Measurements from ENCODE around the gene KCTD7.
A peak's percentile ranks its signal among the peaks of the same experiment; 100 is the strongest.
"Not testable (repeated sequence)": the region's sequence is repeated elsewhere in the genome, so short reads cannot be mapped to it uniquely, and the experiment has no call there.

Gene KCTD7

DNA sequence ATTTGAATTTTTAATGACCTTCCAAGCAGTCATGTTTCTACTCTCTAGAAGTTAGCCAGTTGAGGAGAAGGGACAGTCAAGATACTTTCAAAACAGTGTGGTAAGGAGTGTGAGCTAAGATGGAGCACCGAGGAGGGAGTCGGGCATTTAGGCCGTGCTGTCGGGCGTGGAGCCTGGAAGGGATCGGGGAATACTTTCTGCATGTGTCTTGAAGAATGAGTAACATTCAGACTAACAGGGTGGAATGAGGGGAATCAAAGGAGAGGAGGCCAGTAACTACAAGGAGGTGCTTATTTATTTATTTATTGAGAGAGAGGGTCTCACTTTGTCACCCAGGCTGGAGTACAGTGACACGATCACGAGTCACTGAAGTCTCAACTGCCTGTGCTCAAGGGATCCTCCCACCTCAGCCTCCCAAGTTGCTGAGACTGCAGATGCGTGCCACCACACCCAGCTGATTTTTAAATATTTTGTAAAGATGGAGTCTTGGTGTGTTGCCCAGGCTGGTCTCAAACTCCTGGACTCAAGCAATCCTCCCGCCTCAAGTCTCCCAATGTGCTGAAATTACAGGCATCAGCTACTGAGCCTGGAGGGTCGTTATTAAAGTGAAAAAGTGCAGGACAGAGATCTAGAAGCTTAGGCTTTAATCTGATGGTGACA lies 27.3 kb downstream of the KCTD7 start:
- not testable (repeated sequence) for H3K9me3 Mint-ChIP-seq (ENCODE audit: low read depth); H3K27ac Mint-ChIP-seq; H3K36me3 Mint-ChIP-seq; H3K27me3 Mint-ChIP-seq
- H3K4me1 Mint-ChIP-seq (ENCODE audit: low read depth) = peaks cover 26% of the 10 kb centered on the region
- peak overlapping the region; percentile 97 for H3K4me3 Mint-ChIP-seq

DNA sequence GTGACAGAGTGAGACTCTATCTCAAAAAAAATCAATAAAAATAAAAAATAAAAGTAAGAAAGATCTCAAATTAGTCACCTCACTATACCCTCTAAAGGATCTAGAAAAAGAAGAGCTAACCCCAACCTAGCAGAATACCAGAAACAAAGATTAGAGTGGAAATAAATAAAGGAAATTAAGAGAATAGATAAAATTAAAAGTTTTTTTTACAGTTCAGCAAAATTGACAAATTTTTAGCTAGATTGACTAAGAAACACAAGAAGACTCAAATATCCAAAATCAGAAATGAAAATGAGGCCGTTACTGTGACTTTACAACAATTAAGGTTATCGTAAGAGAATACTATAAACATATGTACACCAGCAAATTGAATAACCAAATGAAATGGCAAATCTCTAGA lies 29.1 kb downstream of the KCTD7 start:
- no peak overlapping the region for H3K27ac Mint-ChIP-seq
- H3K9me3 Mint-ChIP-seq (ENCODE audit: low read depth) = no peaks in the 10 kb centered on the region
- H3K36me3 Mint-ChIP-seq = no peaks in the 10 kb centered on the region
- H3K4me3 Mint-ChIP-seq = no peak overlapping the region
- H3K4me1 Mint-ChIP-seq (ENCODE audit: low read depth) = peaks cover 20% of the 10 kb centered on the region
- H3K27me3 Mint-ChIP-seq = no peaks in the 10 kb centered on the region

DNA sequence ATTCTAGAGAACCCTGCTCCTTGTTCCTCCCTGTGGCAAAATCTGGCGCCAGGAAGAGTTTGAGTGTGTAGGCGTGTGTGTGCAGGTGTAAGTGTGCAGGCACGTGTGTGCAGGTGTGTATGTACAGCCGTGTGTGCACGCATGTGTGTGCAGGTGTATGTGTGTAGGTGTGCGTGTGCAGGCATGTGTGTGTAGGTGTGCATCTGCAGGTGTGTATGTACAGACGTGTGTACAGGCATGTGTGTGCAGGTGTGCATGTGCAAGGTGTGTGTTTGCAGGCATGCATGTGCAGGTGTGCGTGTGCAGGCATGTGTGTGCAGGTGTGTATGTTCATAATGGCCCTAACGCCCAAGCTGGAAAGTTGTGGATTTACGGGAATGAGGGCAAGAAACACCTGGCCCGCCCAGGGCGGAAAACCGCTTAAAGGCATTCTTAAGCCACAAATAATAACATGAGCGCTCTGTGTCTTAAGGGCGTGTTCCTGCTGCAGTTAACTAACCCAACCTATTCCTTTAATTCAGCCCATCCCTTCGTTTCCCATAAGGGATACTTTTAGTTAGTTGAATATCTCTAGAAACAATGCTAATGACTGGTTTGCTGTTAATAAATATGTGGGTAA lies 34.1 kb downstream of the KCTD7 start:
- H3K36me3 Mint-ChIP-seq = no peaks in the 10 kb centered on the region
- H3K9me3 Mint-ChIP-seq (ENCODE audit: low read depth) = no peaks in the 10 kb centered on the region
- H3K4me3 Mint-ChIP-seq = no peak overlapping the region
- H3K27me3 Mint-ChIP-seq = no peaks in the 10 kb centered on the region
- H3K4me1 Mint-ChIP-seq (ENCODE audit: low read depth) = peaks cover 1% of the 10 kb centered on the region
- H3K27ac Mint-ChIP-seq = no peak overlapping the region

DNA sequence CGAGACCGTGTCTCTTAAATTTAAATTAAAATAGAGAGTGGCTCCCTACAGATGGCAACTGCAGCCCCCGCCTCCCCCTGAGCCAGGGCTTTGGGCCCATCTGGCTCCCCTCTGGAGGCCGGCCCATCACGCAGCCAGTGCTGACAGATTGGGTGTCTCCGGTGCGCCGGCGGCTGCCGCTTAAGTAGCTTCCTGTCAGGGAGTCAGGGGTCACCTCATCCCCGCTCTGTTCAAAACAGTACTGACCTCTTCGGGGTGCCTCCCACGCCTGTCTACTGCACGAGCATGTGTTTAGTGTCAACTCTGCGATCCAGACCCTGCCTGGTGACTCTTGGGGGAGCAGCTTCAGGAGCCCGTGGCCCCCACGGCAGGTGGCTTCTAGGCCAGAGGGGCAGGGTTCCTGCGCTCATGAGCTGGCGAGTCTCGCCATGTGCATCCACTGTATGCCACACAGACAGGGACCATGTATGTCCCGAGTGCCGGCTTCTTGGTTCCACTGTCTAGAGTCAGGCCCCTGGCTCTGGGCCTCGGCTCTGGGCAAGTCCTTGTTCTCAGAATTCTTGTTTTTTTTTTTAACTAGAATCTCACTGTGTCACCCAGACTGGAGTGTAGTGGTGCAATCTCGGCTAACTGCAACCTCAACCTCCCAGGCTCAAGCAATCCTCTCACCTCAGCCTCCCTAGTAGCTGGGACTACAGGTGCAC lies 36.1 kb downstream of the KCTD7 start:
- H3K4me3 Mint-ChIP-seq = no peak overlapping the region
- H3K27ac Mint-ChIP-seq = no peak overlapping the region
- H3K4me1 Mint-ChIP-seq (ENCODE audit: low read depth) = peaks cover 1% of the 10 kb centered on the region

DNA sequence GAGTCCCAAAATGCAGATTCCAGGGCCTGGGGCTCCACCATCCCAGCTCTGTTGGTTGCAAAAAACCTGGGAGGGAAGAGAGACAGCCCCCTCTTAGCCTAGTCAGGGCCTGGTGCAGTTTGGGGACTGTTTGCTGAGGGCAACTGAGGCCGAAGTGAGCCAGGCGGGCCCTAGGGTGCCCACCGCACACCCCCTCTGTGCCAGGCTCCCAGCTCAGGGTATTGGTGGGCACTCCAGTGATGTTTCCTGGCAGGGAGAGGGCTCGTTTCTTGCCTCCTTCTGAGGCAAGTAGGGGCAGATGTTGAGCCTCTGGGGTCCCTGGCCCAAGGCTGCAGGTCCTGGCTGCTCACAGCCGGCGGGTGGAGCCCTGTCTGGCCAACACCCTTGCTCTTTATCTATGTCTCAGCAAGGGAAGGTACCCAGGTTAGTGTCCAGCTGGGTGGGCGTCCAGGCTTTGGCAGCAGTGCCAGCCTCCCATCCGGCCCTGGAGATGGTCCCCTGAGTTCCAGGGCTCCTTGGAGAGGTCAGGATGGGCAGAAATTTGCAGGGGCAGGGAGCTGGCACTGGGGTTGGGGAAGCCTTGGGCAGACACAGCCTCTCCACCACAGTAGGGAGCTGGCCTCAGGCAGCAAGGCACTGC lies 37.8 kb downstream of the KCTD7 start:
- peaks cover 1% of the 10 kb centered on the region for H3K4me1 Mint-ChIP-seq (ENCODE audit: low read depth)
- H3K36me3 Mint-ChIP-seq = no peaks in the 10 kb centered on the region
- H3K4me3 Mint-ChIP-seq = no peak overlapping the region
- no peaks in the 10 kb centered on the region for H3K27me3 Mint-ChIP-seq
- H3K27ac Mint-ChIP-seq = no peak overlapping the region
- no peaks in the 10 kb centered on the region for H3K9me3 Mint-ChIP-seq (ENCODE audit: low read depth)

More for the DNA sequence above, 36.1 kb downstream of the KCTD7 start:
- H3K9me3 Mint-ChIP-seq (ENCODE audit: low read depth) = no peaks in the 10 kb centered on the region
- H3K36me3 Mint-ChIP-seq = no peaks in the 10 kb centered on the region
- no peaks in the 10 kb centered on the region for H3K27me3 Mint-ChIP-seq

DNA sequence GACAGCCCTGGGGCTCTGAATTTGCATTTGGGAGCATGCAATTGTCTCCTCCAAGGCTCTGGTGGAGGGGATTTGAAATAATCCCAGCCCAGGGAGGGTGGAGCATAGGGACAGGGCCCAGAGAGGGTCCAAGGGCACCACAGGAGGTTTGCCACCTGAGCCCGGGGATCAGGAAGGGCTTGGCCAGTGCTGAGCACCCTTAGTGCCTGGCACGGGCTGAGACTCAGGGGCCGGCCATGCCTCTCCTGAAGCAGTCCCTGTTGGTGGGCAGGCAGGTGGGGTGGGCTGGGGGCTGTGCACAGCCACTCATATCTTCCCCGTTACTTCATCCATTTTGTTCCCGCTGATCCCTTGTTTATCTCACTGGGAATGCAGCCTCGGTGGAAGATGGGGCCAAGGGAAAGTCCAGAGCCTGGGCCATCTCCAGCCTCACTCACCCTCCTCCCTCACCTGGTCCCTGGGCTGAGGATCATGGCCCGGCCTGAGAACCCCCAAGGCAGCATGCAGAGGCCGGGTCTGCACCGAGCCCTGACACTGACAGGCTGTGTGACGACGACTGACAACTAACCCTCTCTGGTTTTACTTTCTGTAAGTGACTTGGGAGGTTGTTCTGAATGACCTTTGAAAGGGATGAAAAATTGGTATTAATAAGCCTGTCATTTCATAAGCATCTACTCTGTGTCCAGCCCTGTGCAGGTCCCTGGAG lies 38.5 kb downstream of the KCTD7 start:
- H3K27ac Mint-ChIP-seq = no peak overlapping the region

DNA sequence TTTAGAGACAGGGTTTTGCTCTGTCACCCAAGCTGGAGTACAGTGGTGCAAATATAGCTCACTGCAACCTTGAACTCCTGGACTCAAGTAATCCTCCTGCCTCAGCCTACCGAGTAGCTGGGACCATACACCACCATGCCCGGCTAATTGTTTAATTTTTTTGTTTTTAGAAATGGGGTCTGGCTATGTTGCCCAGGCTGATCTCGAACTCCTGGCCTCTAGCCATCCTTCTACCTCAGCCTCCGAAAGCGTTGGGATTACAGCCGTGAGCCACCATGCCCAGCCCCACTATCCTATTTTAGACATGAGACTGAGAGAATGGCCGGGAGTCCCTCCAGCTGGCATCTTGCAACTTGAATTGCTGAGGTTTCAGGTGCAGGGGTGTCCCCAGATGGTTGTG lies 39.4 kb downstream of the KCTD7 start:
- no peak overlapping the region for H3K27ac Mint-ChIP-seq
- H3K4me3 Mint-ChIP-seq = no peak overlapping the region
- peaks cover 2% of the 10 kb centered on the region for H3K4me1 Mint-ChIP-seq (ENCODE audit: low read depth)
- H3K27me3 Mint-ChIP-seq = no peaks in the 10 kb centered on the region
- no peaks in the 10 kb centered on the region for H3K9me3 Mint-ChIP-seq (ENCODE audit: low read depth)
- H3K36me3 Mint-ChIP-seq = no peaks in the 10 kb centered on the region

More for the DNA sequence above, 38.5 kb downstream of the KCTD7 start:
- Mint-ChIP-seq H3K4me1 (ENCODE audit: low read depth) (peaks cover 1% of the 10 kb centered on the region), H3K4me3 (no peak overlapping the region), H3K36me3 (no peaks in the 10 kb centered on the region), H3K27me3 (no peaks in the 10 kb centered on the region), H3K9me3 (ENCODE audit: low read depth) (no peaks in the 10 kb centered on the region)

DNA sequence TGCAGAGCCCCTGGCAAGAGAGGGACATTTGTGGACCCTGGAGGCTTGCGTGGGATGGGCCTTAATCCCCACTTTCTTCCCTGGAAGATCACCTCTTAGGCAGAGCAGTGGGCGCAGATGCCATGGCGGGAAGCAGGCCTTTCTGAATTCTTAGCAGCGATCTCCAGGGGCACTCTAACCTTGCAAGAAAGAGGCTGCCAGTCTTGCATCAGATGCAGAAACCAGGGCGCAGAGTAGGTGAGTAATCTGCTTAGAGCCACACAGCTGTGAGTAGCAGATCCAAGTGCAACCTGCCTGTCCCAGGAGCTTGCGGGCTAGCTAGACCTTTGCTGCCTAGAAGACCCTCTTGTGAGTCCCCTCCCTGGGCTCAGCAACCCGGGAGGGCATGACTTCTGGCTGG lies 40.0 kb downstream of the KCTD7 start:
- no peak overlapping the region for H3K4me3 Mint-ChIP-seq
- H3K4me1 Mint-ChIP-seq (ENCODE audit: low read depth) = peaks cover 3% of the 10 kb centered on the region
- H3K9me3 Mint-ChIP-seq (ENCODE audit: low read depth) = no peaks in the 10 kb centered on the region
- no peaks in the 10 kb centered on the region for H3K36me3 Mint-ChIP-seq
- H3K27me3 Mint-ChIP-seq = no peaks in the 10 kb centered on the region
- H3K27ac Mint-ChIP-seq = peak overlapping the region; percentile 34

DNA sequence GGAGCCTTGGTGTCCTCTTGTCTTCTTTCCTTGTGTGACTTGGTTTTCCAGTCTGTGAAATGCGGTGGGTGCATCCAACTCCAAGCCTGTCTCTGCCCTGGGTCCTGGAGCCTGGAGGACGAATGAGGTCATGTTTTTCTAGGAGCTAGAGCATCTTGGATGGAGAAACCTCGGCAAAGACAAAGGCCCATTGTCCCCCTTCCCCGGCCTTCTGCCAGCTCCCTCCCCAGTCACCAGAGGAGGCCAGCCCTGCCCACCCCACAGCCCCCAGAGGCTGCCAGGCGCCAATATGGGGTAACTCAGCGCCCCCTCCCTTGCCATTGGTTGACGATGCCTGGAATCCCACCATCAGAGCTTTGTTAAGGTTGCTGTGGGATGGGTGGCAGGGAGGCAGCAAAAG lies 40.4 kb downstream of the KCTD7 start:
- Mint-ChIP-seq H3K4me1 (ENCODE audit: low read depth) (peaks cover 3% of the 10 kb centered on the region), H3K4me3 (no peak overlapping the region), H3K27ac (peak overlapping the region; percentile 34), H3K36me3 (no peaks in the 10 kb centered on the region), H3K9me3 (ENCODE audit: low read depth) (no peaks in the 10 kb centered on the region), H3K27me3 (no peaks in the 10 kb centered on the region)

DNA sequence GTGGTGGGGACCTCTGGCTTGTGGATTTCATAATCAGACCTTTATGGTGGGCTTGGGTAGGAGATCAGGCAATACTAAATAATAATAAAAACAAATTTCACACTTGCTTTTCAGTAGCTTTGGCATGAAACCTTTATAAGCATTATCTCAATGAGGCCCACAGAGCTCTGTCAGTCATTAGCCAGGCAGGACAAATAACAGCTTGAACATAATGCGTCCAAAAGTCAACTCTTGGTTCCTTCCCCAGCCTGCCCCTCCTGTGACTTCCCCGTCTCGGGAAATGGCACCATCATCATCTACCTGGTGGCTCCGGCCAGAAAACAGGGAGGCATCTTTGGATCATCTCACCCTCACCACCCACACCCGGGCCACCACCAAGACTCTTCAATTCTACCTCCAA lies 40.8 kb downstream of the KCTD7 start:
- Mint-ChIP-seq H3K4me1 (ENCODE audit: low read depth) (peaks cover 3% of the 10 kb centered on the region), H3K4me3 (no peak overlapping the region), H3K9me3 (ENCODE audit: low read depth) (no peaks in the 10 kb centered on the region), H3K27me3 (no peaks in the 10 kb centered on the region), H3K27ac (no peak overlapping the region), H3K36me3 (no peaks in the 10 kb centered on the region)

DNA sequence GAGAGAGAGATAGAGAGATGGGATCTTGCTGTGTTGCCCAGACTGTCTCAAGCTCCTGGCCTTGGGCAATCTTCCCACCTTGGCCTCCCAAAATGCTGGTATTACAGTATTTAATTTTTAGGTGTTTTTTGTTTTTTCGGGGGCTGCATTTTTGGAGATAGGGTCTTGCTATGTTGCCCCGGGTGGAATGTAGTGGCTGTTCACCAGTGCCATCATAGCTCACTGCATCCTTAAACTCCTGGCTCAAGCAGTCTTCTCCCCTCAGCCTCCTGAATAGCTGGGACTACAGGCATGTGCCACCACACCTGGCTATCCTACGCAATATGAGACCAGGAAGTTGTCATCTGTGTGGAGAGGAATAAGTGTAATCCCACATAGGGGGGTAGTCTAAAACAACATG lies 42.4 kb downstream of the KCTD7 start:
- Mint-ChIP-seq H3K36me3 (no peaks in the 10 kb centered on the region), H3K9me3 (ENCODE audit: low read depth) (no peaks in the 10 kb centered on the region), H3K27me3 (no peaks in the 10 kb centered on the region), H3K4me3 (no peak overlapping the region), H3K4me1 (ENCODE audit: low read depth) (peaks cover 3% of the 10 kb centered on the region), H3K27ac (no peak overlapping the region)

DNA sequence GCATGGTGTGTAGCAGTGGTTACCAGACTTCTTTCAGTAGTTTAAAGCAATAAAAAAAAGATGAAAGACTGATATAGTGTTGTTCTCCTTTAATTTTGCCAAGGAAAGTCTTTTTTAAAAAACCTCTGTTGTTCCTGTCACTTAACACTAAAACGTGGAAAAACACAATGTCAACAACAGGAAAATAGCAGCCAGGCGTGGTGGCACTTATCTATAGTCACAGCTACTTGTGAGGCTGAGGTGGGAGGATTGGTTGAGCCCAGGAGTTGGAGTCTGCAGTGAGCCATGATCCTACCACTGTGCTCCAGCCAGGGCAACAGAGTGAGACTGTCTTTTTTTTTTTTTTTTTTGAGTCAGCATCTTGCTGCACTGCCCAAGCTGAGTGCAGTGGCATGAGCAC lies 42.8 kb downstream of the KCTD7 start:
- H3K27ac Mint-ChIP-seq; H3K9me3 Mint-ChIP-seq (ENCODE audit: low read depth); H3K36me3 Mint-ChIP-seq; H3K4me3 Mint-ChIP-seq; H3K27me3 Mint-ChIP-seq; H3K4me1 Mint-ChIP-seq (ENCODE audit: low read depth): not testable (repeated sequence)

DNA sequence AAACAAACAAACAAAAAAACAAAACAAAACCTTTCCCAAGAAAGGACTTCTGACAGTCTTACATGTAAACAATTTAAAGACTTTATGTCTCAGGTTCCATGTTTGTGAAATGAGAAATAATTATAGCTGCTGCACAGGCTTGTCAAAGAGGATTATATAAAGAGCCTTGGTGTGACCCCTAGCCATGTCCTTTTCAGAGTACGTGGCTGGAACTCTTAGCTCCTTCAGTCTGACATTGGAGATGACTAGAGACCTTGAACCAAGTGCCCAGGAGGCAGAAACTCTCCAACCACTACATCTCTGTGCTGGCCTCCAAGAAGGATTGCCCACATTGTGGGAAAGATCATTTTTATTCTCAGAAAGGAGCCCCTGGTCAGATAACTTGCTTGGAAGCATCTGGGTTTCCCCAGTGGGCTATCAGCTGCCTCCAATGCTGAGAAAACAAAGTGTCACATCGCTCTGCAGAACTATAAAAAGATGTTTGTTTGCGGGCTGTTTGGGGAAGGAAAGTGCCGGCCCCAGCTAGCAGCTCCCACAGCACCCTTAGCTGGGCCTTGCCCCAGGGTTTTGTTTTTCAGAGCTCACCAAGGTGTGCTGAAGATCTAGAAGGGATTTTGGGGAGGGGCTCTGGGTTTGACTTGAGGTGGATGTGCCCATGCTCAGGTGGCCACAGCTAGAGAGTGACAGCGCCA lies 43.9 kb downstream of the KCTD7 start:
- not testable (repeated sequence) for H3K4me1 Mint-ChIP-seq (ENCODE audit: low read depth); H3K36me3 Mint-ChIP-seq; H3K27ac Mint-ChIP-seq; H3K27me3 Mint-ChIP-seq; H3K9me3 Mint-ChIP-seq (ENCODE audit: low read depth); H3K4me3 Mint-ChIP-seq

DNA sequence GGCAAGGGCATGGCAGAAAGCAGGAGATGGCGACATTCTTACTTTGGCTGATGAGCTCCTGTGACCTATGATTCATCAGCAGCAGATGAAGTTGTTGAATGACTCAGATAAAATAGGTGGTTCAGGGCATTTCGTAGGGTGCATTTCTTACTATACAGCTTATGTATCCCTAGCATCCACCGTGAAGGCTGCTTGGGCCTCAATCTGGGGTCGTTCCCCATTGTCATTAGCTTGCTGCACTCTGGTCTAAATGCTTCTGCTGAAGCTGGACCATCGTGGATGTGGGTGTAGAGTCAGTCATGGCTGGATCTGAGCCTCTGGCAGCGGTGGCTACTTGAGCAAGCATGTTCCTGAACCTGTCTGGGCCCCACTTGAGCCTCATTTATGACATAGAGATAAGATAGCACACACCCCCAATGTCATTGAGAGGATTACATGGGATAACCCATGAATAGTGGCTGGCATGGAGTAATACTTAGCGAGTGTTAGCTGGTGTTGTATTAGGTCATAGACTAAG lies 44.5 kb downstream of the KCTD7 start:
- not testable (repeated sequence) for H3K27me3 Mint-ChIP-seq; H3K9me3 Mint-ChIP-seq (ENCODE audit: low read depth); H3K27ac Mint-ChIP-seq; H3K4me3 Mint-ChIP-seq; H3K4me1 Mint-ChIP-seq (ENCODE audit: low read depth); H3K36me3 Mint-ChIP-seq

Data from activated naive CD8-positive, alpha-beta T cell (primary cell).